Thyroid gland (tissue), 4 donors: ENCODE results near the gene ASB15. TPM values are rescaled to one million over a fixed set of nuclear protein-coding genes. Genes with fewer than 3 reads are reported as not detected.

Experiments used
- DNase-seq, 2 donors: peaks; one replicate each; pipeline ENCODE4 v3.0.0-alpha.2; 2019
- H3K27ac ChIP-seq, 3 donors: fragments of 200-600 bp; sonication (generic); 1 replicate in 2 of 3; 2 replicates in 1 of 3; pipeline ENCODE4 v1.5.1; 2016 to 2019; ENCODE audit warnings: mild to moderate bottlenecking in 1 of 3, moderate library complexity in 1 of 3
- H3K27me3 ChIP-seq: fragments of 200-600 bp; sonication (generic); one replicate; pipeline ENCODE4 v1.5.1; 2019
- H3K36me3 ChIP-seq, 2 donors: fragments of 200-600 bp; sonication (generic); one replicate each; pipeline ENCODE4 v1.5.1; 2016 to 2019
- H3K4me1 ChIP-seq, 2 donors: fragments of 200-600 bp; sonication (generic); one replicate each; pipeline ENCODE4 v1.5.1; 2017 to 2019
- H3K4me3 ChIP-seq, 3 donors: fragments of 200-600 bp; sonication (generic); replicated peaks in 1 of 3; 1 replicate in 2 of 3; 2 replicates in 1 of 3; pipeline ENCODE4 v1.5.1; 2016; ENCODE audit warnings: mild to moderate bottlenecking in 1 of 3
- H3K9me3 ChIP-seq: fragments of 200-600 bp; sonication (generic); one replicate; pipeline ENCODE4 v1.5.1; 2017
- POLR2A ChIP-seq, 2 donors: fragments of 450-650 bp; IDR thresholded peaks; one replicate each; pipeline ENCODE4 v1.6.1; 2017; ENCODE audit warnings: antibody characterized with exemption in 2 of 2, mild to moderate bottlenecking in 2 of 2, moderate library complexity in 1 of 2
- WGBS, 2 donors: methylation state at CpG; one replicate each; pipeline ENCODE4 v1.1.5; 2017; 5-methylcytosine and 5-hydroxymethylcytosine counted together
- intact Hi-C: fragments of 100-400 bp; cut with DNase I; formaldehyde crosslinking; loops from one replicate; pipeline ENCODE4 v1.15.1; 2023
- total RNA-seq, 4 donors: library from RNA; depleted of rRNA; stranded (reverse); fragments of >200 nt; gene quantifications; one replicate each; pipeline ENCODE4 v1.2.3, GENCODE V29; 2016
- TF ChIP-seq, protein P1 (sequence below), 6 experiments: fragments of 200-600 bp in 3 of 6; fragments of 450-650 bp in 3 of 6; sonication (generic) in 3 of 6; IDR thresholded peaks; one replicate each; pipeline ENCODE4 v1.5.1; 2016 to 2019; ENCODE audit warnings: antibody characterized with exemption in 6 of 6, mild to moderate bottlenecking in 2 of 6, inconsistent platforms in 1 of 6, moderate library complexity in 1 of 6

ASB15 gene
- total RNA-seq, 4 donors from 2014 or later = not detected

DNA sequence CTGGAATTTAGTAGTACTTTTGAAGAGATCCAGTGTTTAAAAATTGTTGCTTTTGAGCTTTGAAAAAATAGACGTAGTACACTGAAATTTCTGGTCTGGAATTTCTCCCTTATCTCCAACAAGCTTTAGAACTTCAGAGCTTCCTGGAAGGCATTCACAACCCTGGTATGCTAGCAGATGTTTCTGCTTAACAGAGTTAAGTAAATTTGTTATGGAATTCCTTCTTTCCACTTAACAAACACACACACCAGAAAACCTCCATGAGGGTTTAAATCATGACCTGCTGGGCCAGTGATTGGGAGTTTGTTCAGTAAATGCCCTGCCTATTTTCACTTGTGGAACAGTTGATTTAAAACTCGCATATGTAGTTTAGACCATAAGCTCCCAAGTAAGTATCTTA, 13.7 kb downstream of the ASB15 start:
- no peaks in the 10 kb centered on the region for H3K36me3 ChIP-seq
- 57 to 61% methylated on average over 2 of the region's 2 CpGs for WGBS, 2 donors
- intact Hi-C loops = no loop called here
- H3K27me3 ChIP-seq = no peaks in the 10 kb centered on the region
- H3K4me1 ChIP-seq = no peaks in the 10 kb centered on the region
- TF ChIP-seq, protein P1, sequence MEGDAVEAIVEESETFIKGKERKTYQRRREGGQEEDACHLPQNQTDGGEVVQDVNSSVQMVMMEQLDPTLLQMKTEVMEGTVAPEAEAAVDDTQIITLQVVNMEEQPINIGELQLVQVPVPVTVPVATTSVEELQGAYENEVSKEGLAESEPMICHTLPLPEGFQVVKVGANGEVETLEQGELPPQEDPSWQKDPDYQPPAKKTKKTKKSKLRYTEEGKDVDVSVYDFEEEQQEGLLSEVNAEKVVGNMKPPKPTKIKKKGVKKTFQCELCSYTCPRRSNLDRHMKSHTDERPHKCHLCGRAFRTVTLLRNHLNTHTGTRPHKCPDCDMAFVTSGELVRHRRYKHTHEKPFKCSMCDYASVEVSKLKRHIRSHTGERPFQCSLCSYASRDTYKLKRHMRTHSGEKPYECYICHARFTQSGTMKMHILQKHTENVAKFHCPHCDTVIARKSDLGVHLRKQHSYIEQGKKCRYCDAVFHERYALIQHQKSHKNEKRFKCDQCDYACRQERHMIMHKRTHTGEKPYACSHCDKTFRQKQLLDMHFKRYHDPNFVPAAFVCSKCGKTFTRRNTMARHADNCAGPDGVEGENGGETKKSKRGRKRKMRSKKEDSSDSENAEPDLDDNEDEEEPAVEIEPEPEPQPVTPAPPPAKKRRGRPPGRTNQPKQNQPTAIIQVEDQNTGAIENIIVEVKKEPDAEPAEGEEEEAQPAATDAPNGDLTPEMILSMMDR (IDR thresholded peaks at IDR 0.05) = no peak
- H3K4me3 ChIP-seq = no peak overlapping the region
- no peaks in the 10 kb centered on the region for H3K9me3 ChIP-seq
- DNase-seq = no peak
- no peak overlapping the region for H3K27ac ChIP-seq

DNA sequence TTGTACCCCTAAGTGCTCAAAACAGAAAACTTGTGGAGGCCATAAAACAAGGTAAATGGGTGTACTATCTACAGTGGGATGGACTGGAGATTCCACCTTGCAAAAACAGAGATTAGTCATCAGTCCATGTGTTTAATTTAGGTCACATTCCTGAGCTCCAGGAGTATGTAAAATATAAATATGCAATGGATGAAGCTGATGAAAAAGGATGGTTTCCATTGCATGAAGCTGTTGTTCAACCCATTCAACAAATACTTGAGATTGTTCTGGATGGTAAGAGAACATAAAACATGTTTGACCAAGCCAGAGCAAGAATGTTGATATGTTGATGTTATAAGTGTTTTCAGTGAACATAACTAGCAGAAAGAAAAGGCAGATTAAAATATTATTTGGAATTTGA, 14.6 kb downstream of the ASB15 start:
- Histone ChIP-seq H3K36me3 (no peaks in the 10 kb centered on the region), H3K27me3 (no peaks in the 10 kb centered on the region), H3K4me3 (no peak overlapping the region), H3K27ac (no peak overlapping the region), H3K9me3 (no peaks in the 10 kb centered on the region), H3K4me1 (no peaks in the 10 kb centered on the region)
- no peak for DNase-seq
- intact Hi-C loops = no loop called here
- TF ChIP-seq, protein P1 (IDR thresholded peaks at IDR 0.05) = no peak
- no peak for TF ChIP-seq POLR2A (IDR thresholded peaks at IDR 0.05)

DNA sequence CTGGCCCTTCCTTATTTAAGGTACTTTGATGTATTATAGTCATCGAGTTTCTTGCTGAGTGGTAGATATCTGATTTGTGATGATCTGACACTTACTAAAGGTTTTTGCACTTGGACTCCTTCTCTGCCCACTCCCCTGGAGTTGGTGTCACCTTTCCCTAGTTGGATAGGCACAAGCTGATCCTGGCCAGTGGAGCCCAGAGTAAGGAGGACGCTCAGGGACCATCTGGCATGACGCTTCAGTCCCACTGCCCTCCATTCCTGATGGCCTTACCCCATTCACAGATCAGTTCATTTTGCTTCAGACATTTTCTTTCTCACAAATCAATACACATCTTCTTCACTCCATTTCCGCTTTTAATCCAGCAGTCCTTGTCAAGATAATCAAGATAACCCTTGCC, 20.1 kb downstream of the ASB15 start:
- Histone ChIP-seq H3K4me3 (no peak overlapping the region), H3K9me3 (no peaks in the 10 kb centered on the region), H3K27me3 (no peaks in the 10 kb centered on the region), H3K4me1 (no peaks in the 10 kb centered on the region), H3K36me3 (no peaks in the 10 kb centered on the region), H3K27ac (no peak overlapping the region)
- DNase-seq = no peak
- intact Hi-C loops = no loop called here
- TF ChIP-seq, protein P1 (IDR thresholded peaks at IDR 0.05) = no peak
- TF ChIP-seq POLR2A (IDR thresholded peaks at IDR 0.05) = no peak
- WGBS, 2 donors = 91% methylated on average over 4 of the region's 4 CpGs

DNA sequence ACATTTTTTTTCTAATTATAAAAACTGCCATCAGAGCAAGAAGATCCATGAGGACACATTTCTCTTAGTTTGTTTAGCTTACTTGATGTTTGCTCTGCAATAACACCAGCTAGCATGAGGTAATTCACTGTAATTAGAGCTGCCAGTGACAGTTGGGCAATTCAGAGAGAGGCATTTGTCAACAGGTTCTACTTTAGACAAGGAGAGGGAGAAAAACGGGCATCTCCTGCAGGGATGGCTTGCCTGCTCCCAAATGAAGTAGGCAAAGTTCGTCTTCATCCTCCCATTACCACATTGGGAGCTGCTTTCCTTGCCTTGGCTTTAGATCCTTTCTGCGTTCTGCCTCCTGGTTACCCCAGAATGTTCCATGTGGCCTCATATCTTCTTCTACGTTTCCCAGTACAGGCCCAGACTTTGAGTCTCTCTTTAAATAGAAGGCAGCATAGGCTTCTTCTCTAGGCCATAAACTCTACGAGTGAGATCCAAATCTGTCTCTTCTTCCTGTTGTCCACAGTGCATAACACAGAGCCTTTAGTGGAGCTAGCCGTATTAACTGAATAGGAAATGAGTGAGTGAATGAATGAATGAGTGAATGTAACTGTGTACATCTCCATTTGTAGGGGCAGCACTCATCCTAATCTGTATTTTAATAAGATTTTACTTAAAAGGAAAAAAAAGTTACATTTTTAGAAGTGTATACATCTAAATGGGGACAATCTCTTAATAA, 21.2 kb downstream of the ASB15 start:
- WGBS, 2 donors = 79 to 80% methylated on average over 6 of the region's 6 CpGs
- TF ChIP-seq, protein P1 (IDR thresholded peaks at IDR 0.05) = no peak
- no peak for TF ChIP-seq POLR2A (IDR thresholded peaks at IDR 0.05)
- Histone ChIP-seq H3K4me3 (no peak overlapping the region), H3K27me3 (no peaks in the 10 kb centered on the region), H3K9me3 (no peaks in the 10 kb centered on the region), H3K36me3 (no peaks in the 10 kb centered on the region), H3K4me1 (no peaks in the 10 kb centered on the region), H3K27ac (no peak overlapping the region)
- DNase-seq = no peak
- intact Hi-C loops = no loop called here

DNA sequence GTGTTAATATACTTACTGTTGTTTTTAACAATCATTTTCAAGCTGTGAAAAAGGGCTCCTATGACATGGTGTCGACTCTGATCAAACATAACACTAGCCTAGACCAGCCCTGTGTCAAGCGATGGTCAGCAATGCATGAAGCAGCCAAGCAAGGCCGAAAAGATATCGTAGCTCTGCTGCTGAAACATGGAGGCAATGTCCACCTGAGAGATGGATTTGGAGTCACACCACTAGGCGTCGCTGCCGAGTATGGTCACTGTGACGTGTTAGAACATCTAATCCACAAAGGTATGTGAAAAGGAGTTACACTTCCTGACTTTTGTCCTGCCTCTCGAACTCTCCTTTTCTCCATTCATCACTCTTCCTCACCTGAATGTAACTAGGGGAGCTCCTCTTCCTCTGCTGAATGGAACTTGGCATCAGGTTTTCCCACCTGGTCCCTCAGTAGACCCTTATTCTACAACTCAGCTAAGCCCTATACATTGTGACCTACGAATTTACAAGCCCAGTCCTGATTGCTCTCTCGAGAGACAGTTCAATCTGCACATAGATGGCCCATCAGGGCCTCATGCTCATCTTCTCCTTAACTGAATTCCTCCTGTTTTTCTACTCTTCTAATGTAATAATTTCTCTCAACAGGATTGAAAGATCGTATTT, 23.0 kb downstream of the ASB15 start:
- intact Hi-C loops = no loop called here
- no peaks in the 10 kb centered on the region for H3K36me3 ChIP-seq
- TF ChIP-seq POLR2A (IDR thresholded peaks at IDR 0.05) = no peak
- TF ChIP-seq, protein P1 (IDR thresholded peaks at IDR 0.05) = peak; percentile 9 to 56 (median 28)
- H3K27ac ChIP-seq = no peak overlapping the region
- no peak overlapping the region for H3K4me3 ChIP-seq
- 62 to 64% methylated on average over 12 of the region's 12 CpGs for WGBS, 2 donors
- no peaks in the 10 kb centered on the region for H3K4me1 ChIP-seq
- peak; percentile 35 to 60 for DNase-seq
- H3K9me3 ChIP-seq = no peaks in the 10 kb centered on the region
- no peaks in the 10 kb centered on the region for H3K27me3 ChIP-seq
